ENCODE measurements around the gene RFX5.

RFX5 gene

GRCh38 chr1:151315565-151316235 lies 31.4 kb downstream of the RFX5 start:
- DNase-seq, result no peak

- peak; percentile 91 to 92 for DNase-seq
Measured at GRCh38 chr1:151314137-151314875, 32.7 kb downstream of the RFX5 start.

GRCh38 chr1:151313501-151313900 lies 33.6 kb downstream of the RFX5 start:
- DNase-seq, result no peak

GRCh38 chr1:151312826-151313225 lies 34.2 kb downstream of the RFX5 start:
- no peak for DNase-seq

- DNase-seq, result no peak
Measured at GRCh38 chr1:151312411-151312810, 34.6 kb downstream of the RFX5 start.

- DNase-seq, result no peak
Measured at GRCh38 chr1:151311589-151312331, 35.3 kb downstream of the RFX5 start.

- DNase-seq, result no peak
Measured at GRCh38 chr1:151311011-151311410, 36.0 kb downstream of the RFX5 start.

GRCh38 chr1:151309811-151310323 lies 37.2 kb downstream of the RFX5 start:
- no peak for DNase-seq

GRCh38 chr1:151294742-151295462 lies 52.1 kb downstream of the RFX5 start:
- peak; percentile 42 to 88 for DNase-seq

- no peak for DNase-seq
Measured at GRCh38 chr1:151293093-151293492, 54.0 kb downstream of the RFX5 start.

GRCh38 chr1:151292207-151293030 lies 54.6 kb downstream of the RFX5 start:
- no peak for DNase-seq

- DNase-seq, result no peak
Measured at GRCh38 chr1:151290709-151291303, 56.2 kb downstream of the RFX5 start.

All from hippocampal formation (tissue), 2 donors.